Measurements from ENCODE around the gene CLCN2. TPM values are rescaled to one million over a fixed set of nuclear protein-coding genes. Genes with fewer than 3 reads are reported as not detected.

Gene CLCN2
- total RNA-seq, 6 experiments from 2014 or later = 1.8 to 2.9 (median 2.5) TPM

DNA sequence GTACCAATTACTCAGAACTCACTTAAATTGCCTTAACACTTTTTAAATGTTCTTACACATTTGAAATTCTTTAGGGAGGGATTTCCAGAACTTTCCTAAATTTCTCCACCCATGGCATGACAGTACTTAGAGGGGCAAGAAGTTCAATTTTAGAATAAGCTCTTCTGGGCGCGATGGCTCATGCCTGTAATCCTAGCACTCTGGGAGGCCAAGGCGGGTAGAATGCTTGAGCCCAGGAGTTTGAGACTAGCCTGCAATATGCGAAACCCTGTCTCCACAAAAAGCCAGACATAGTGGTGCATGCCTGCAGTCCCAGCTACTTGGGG is 13.4 kb downstream of the CLCN2 start:
- DNase-seq (no peak), ATAC-seq (no peak)
- Histone ChIP-seq H3K27me3 (no peaks in the 10 kb centered on the region), H3K36me3 (no peaks in the 10 kb centered on the region), H3K4me3 (no peak overlapping the region), H3K27ac (no peak overlapping the region), H3K9me3 (no peaks in the 10 kb centered on the region), H3K4me1 (peaks cover 0 to 17% (median 7%) of the 10 kb centered on the region in 4 donors)
- intact Hi-C loops (cut with DNase I) = no loop called here
- WGBS (ENCODE audit: insufficient coverage, low coverage, low lambda C conversion rate, missing lambda C conversion rate) = 93% methylated on average over 2 of the region's 4 CpGs
- no peak for TF ChIP-seq POLR2A (IDR thresholded peaks at IDR 0.05)
- TF ChIP-seq, protein P1, sequence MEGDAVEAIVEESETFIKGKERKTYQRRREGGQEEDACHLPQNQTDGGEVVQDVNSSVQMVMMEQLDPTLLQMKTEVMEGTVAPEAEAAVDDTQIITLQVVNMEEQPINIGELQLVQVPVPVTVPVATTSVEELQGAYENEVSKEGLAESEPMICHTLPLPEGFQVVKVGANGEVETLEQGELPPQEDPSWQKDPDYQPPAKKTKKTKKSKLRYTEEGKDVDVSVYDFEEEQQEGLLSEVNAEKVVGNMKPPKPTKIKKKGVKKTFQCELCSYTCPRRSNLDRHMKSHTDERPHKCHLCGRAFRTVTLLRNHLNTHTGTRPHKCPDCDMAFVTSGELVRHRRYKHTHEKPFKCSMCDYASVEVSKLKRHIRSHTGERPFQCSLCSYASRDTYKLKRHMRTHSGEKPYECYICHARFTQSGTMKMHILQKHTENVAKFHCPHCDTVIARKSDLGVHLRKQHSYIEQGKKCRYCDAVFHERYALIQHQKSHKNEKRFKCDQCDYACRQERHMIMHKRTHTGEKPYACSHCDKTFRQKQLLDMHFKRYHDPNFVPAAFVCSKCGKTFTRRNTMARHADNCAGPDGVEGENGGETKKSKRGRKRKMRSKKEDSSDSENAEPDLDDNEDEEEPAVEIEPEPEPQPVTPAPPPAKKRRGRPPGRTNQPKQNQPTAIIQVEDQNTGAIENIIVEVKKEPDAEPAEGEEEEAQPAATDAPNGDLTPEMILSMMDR (IDR thresholded peaks at IDR 0.05) = no peak

DNA sequence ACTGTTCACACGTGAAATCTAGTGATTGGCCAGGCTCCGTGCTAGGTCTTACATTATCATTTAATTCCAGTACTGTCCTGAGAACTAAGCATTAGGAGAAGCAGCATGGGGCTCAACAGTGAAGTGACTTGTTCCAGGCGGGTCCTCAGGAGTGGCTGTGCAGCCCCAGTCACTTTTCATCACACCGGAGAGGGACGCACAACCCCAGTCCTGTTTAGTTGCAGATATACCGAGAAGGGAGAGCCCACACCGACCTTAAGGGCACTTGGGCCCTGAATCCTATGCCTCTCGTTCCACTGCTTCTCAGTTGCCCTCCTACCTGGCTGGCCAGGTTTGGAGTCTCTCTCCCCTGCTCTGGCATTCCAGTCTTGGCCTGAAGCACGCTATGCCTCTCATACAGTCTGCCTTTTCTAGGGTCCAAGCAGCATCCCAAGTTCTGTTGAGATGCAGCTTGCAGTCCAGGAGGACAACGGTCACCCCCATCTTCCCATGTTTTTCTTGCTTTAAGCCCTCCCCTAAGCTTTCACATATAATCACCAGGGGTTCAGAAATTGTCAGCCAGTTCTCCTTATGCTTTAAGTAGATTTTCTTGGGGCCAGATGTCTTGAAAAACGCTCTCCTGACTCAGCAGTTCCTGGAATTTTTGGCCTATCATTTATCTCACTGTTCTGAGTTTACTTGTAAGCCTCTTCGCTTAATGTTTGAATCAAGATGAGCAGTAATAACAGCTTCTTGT is 13.9 kb downstream of the CLCN2 start:
- H3K4me1 ChIP-seq = peaks cover 0 to 16% (median 7%) of the 10 kb centered on the region in 4 donors
- intact Hi-C loops (cut with DNase I) = no loop called here
- no peak for DNase-seq
- H3K4me3 ChIP-seq = no peak overlapping the region
- 61% methylated on average over 8 of the region's 12 CpGs for WGBS (ENCODE audit: insufficient coverage, low coverage, low lambda C conversion rate, missing lambda C conversion rate)
- ATAC-seq = no peak
- TF ChIP-seq, protein P1 (IDR thresholded peaks at IDR 0.05) = no peak
- no peak for TF ChIP-seq POLR2A (IDR thresholded peaks at IDR 0.05)
- H3K27ac ChIP-seq = no peak overlapping the region
- no peaks in the 10 kb centered on the region for H3K9me3 ChIP-seq
- H3K27me3 ChIP-seq = no peaks in the 10 kb centered on the region
- H3K36me3 ChIP-seq = no peaks in the 10 kb centered on the region

DNA sequence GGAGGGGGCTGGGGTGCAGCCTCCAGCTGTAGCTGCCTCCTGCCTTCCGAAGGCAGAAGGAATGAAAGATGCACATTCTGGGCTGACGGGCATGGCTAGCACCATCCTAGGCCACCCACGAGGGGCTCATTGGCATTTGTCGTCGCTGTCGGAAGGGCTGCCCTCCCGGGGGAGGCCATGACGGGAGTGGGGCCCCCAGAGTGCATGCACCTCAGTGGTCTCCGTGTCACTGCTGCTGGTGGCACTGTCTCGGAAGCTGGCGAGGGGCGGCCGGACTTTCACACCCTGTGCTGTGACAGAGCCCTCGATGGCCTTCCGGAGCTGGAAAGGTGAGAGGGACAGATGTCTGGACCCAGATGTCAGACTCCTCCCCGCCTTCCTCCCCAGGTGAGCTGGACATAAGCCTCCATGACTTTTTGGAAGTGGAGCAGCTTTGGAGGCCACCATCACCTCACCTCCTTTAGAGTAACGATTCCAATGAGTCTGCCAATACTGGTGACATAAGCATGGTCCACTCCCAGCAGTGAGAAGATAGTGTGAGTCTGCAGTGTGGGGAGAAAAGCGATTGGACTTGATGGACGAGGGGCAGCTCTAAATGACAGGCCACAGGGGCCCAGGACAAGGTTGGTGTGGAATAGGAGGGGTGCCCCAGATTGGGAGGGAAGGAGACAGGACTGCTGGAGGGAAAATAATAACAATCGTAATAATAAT is 14.8 kb downstream of the CLCN2 start:
- Histone ChIP-seq H3K4me3 (no peak overlapping the region), H3K27me3 (no peaks in the 10 kb centered on the region), H3K9me3 (no peaks in the 10 kb centered on the region), H3K27ac (no peak overlapping the region), H3K4me1 (peaks cover 0 to 7% (median 2%) of the 10 kb centered on the region in 4 donors), H3K36me3 (no peaks in the 10 kb centered on the region)
- intact Hi-C loops (cut with DNase I) = no loop called here
- ATAC-seq = no peak
- TF ChIP-seq POLR2A (IDR thresholded peaks at IDR 0.05) = no peak
- TF ChIP-seq, protein P1 (IDR thresholded peaks at IDR 0.05) = no peak
- no peak for DNase-seq
- WGBS (ENCODE audit: insufficient coverage, low coverage, low lambda C conversion rate, missing lambda C conversion rate) = 82% methylated on average over 6 of the region's 20 CpGs

DNA sequence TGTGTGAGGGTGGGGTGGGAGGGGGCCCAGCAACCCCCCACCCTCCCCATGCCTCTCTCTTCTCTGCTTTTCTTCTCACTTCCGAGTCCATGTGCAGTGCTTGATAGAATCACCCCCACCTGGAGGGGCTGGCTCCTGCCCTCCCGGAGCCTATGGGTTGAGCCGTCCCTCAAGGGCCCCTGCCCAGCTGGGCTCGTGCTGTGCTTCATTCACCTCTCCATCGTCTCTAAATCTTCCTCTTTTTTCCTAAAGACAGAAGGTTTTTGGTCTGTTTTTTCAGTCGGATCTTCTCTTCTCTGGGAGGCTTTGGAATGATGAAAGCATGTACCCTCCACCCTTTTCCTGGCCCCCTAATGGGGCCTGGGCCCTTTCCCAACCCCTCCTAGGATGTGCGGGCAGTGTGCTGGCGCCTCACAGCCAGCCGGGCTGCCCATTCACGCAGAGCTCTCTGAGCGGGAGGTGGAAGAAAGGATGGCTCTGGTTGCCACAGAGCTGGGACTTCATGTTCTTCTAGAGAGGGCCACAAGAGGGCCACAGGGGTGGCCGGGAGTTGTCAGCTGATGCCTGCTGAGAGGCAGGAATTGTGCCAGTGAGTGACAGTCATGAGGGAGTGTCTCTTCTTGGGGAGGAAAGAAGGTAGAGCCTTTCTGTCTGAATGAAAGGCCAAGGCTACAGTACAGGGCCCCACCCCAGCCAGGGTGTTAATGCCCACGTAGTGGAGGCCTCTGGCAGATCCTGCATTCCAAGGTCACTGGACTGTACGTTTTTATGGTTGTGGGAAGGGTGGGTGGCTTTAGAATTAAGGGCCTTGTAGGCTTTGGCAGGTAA is 15.9 kb downstream of the CLCN2 start:
- no peak overlapping the region for H3K27ac ChIP-seq
- peak; percentile 74 to 80 (median 80) for DNase-seq
- intact Hi-C loops (cut with DNase I) = no loop called here
- WGBS (ENCODE audit: insufficient coverage, low coverage, low lambda C conversion rate, missing lambda C conversion rate) = 27% methylated on average over 10 of the region's 14 CpGs
- H3K36me3 ChIP-seq = no peaks in the 10 kb centered on the region
- H3K27me3 ChIP-seq = no peaks in the 10 kb centered on the region
- peak; percentile 90 to 96 (median 94) for ATAC-seq
- no peaks in the 10 kb centered on the region for H3K4me1 ChIP-seq
- TF ChIP-seq, protein P1 (IDR thresholded peaks at IDR 0.05) = peak; percentile 48 to 60 (median 55)
- TF ChIP-seq POLR2A (IDR thresholded peaks at IDR 0.05) = no peak
- H3K9me3 ChIP-seq = no peaks in the 10 kb centered on the region
- no peak overlapping the region for H3K4me3 ChIP-seq
